HEK293T (cell line): ENCODE data around the gene IGFL2.

Experiments
- LEF1 ChIP-seq: fragments of 450-650 bp; IDR thresholded peaks from 2 replicates; pipeline ENCODE4 v1.6.1; 2017; ENCODE audit warnings: mild to moderate bottlenecking, borderline replicate concordance
- NFRKB ChIP-seq: fragments of 450-650 bp; IDR thresholded peaks from 2 replicates; pipeline ENCODE4 v1.6.1; 2016; ENCODE audit warnings: mild to moderate bottlenecking, moderate library complexity
- TARDBP ChIP-seq: fragments of 450-650 bp; IDR thresholded peaks from 2 replicates; pipeline ENCODE4 v1.6.1; 2016

GRCh38 chr19:46195104-46195503 is 47.1 kb downstream of the IGFL2 start:
- TF ChIP-seq TARDBP = no peak
- TF ChIP-seq NFRKB = no peak
- TF ChIP-seq LEF1 = no peak
